Amygdala (tissue), 56 donors: ENCODE data around the gene CSTB.

ENCODE experiments used
- DNase-seq, 56 donors: peaks; one replicate each; lab custom pipeline; 2025; lab: John Stamatoyannopoulos, UW

Gene CSTB

GRCh38 chr21:43794311-43794710 lies 18.2 kb upstream of the CSTB start:
- no peak for DNase-seq

- DNase-seq: no peak
Observed at GRCh38 chr21:43793243-43793642, 17.1 kb upstream of the CSTB start.

GRCh38 chr21:43792406-43792805 lies 16.3 kb upstream of the CSTB start:
- DNase-seq: no peak

GRCh38 chr21:43790010-43790524 lies 14.0 kb upstream of the CSTB start:
- DNase-seq: no peak

GRCh38 chr21:43789276-43790009 lies 13.3 kb upstream of the CSTB start, which contains the start of gene RRP1:
TSS of gene RRP1 (plus strand) at chr21:43789577. CDS start at chr21:43789630, 53 bp downstream.
- DNase-seq: peak; percentile 24 to 95 (median 81)

- no peak for DNase-seq
Observed at GRCh38 chr21:43786807-43787440, 10.8 kb upstream of the CSTB start.

GRCh38 chr21:43786300-43786806 lies 10.2 kb upstream of the CSTB start:
- DNase-seq: no peak

GRCh38 chr21:43785134-43785533 lies 9.0 kb upstream of the CSTB start:
- no peak for DNase-seq

GRCh38 chr21:43783098-43783700 lies 7.1 kb upstream of the CSTB start:
- no peak for DNase-seq

- DNase-seq: no peak
Observed at GRCh38 chr21:43782431-43783097, 6.5 kb upstream of the CSTB start.

- DNase-seq: no peak
Observed at GRCh38 chr21:43781846-43782245, 5.7 kb upstream of the CSTB start.

GRCh38 chr21:43779660-43780059 lies 3.6 kb upstream of the CSTB start:
- no peak for DNase-seq

GRCh38 chr21:43778469-43779335 lies 2.6 kb upstream of the CSTB start:
- no peak for DNase-seq

GRCh38 chr21:43777953-43778352 lies 1.8 kb upstream of the CSTB start:
- no peak for DNase-seq

GRCh38 chr21:43775190-43775589 lies 918 bp downstream of the CSTB start:
- no peak for DNase-seq

GRCh38 chr21:43774163-43774562 lies 1.9 kb downstream of the CSTB start:
- DNase-seq: no peak

GRCh38 chr21:43772425-43772821 lies 3.7 kb downstream of the CSTB start:
- DNase-seq: no peak

- no peak for DNase-seq
Observed at GRCh38 chr21:43771698-43772424, 4.2 kb downstream of the CSTB start.

- no peak for DNase-seq
Observed at GRCh38 chr21:43771199-43771675, 4.9 kb downstream of the CSTB start.
